SU-DHL-6 (cell line): Measurements from ENCODE around the gene SEC22A.

Experiments
- H2AFZ ChIP-seq: fragments of 200-600 bp; sonication (generic); 2 replicates; pipeline ENCODE4 v1.6.1; 2014; ENCODE audit warnings: low read depth, mild to moderate bottlenecking, moderate library complexity, mixed read lengths, antibody characterized with exemption, low read length; ENCODE audit not compliant: severe bottlenecking
- H3F3A ChIP-seq: fragments of 200-600 bp; shearing (Covaris generic); 2 replicates; pipeline ENCODE4 v1.6.0; 2016; ENCODE audit warnings: antibody characterized with exemption, mild to moderate bottlenecking; ENCODE audit not compliant: insufficient read depth
- H3K27ac ChIP-seq: fragments of 200-600 bp; sonication (generic); 2 replicates; pipeline ENCODE4 v1.5.1; 2016; ENCODE audit warnings: low read depth, mild to moderate bottlenecking, low read length, moderate library complexity, mixed read lengths
- H3K27me3 ChIP-seq: fragments of 200-600 bp; sonication (generic), shearing (Covaris generic); 2 replicates; pipeline ENCODE4 v1.6.0; 2014; ENCODE audit warnings: mild to moderate bottlenecking, low read length
- H3K36me3 ChIP-seq: fragments of 200-600 bp; sonication (generic); 2 replicates; pipeline ENCODE4 v1.6.1; 2014; ENCODE audit warnings: mild to moderate bottlenecking, low read length, mixed read lengths
- H3K4me2 ChIP-seq: fragments of 300-600, 200-600 bp; shearing (Covaris generic), sonication (generic); 2 replicates; pipeline ENCODE4 v1.6.0; 2014; ENCODE audit warnings: low read length, low read depth, mild to moderate bottlenecking; ENCODE audit not compliant: poor library complexity, severe bottlenecking
- H3K4me3 ChIP-seq: fragments of 200-600 bp; sonication (generic); 2 replicates; pipeline ENCODE4 v1.5.1; 2014; ENCODE audit warnings: antibody characterized with exemption, low read length, mild to moderate bottlenecking, mixed read lengths; ENCODE audit not compliant: insufficient read depth, poor library complexity, severe bottlenecking
- H3K79me2 ChIP-seq: fragments of 200-600 bp; sonication (generic); 2 replicates; pipeline ENCODE4 v1.6.1; 2014; ENCODE audit warnings: mild to moderate bottlenecking, low read length, moderate library complexity; ENCODE audit not compliant: insufficient read depth
- H3K9ac ChIP-seq: fragments of 200-600 bp; sonication (generic); 2 replicates; pipeline ENCODE4 v1.7.0; 2014; ENCODE audit warnings: mild to moderate bottlenecking, low read length
- H3K9me2 ChIP-seq: fragments of 200-600 bp; sonication (generic); replicated peaks from 2 replicates; pipeline ENCODE4 v1.6.1; 2014; ENCODE audit warnings: low read length; ENCODE audit not compliant: insufficient read depth
- H3K9me3 ChIP-seq: fragments of 200-600 bp; sonication (generic); 2 replicates; pipeline ENCODE4 v1.6.1; 2014; ENCODE audit warnings: low read length, mixed read lengths; ENCODE audit not compliant: insufficient read depth
- H4K20me1 ChIP-seq: fragments of 200-600 bp; sonication (generic); 2 replicates; pipeline ENCODE4 v1.6.1; 2014; ENCODE audit warnings: low read depth, mild to moderate bottlenecking, antibody characterized with exemption, low read length, moderate library complexity, mixed read lengths
- CTCF ChIP-seq: fragments of 200-600 bp; sonication (generic); IDR thresholded peaks from one replicate; pipeline ENCODE4 v1.5.1; 2017; ENCODE audit warnings: antibody characterized with exemption, mild to moderate bottlenecking, low read length, moderate library complexity; ENCODE audit not compliant: insufficient read depth, poor library complexity, severe bottlenecking
- EZH2phosphoT487 ChIP-seq: fragments of 200-600 bp; sonication (generic), shearing (Covaris generic); conservative IDR thresholded peaks from 2 replicates; pipeline ENCODE4 v1.6.1; 2018; ENCODE audit warnings: mild to moderate bottlenecking, antibody characterized with exemption, low read length, moderate library complexity, mixed read lengths

The SEC22A gene

GRCh38 chr3:123279121-123279520, 77.4 kb downstream of the SEC22A start:
- no peak overlapping the region for H3K4me3 ChIP-seq
- no peak for TF ChIP-seq EZH2phosphoT487
- no peak for TF ChIP-seq CTCF
- H3K9me2 ChIP-seq = no peaks in the 10 kb centered on the region
- H3K4me2 ChIP-seq = no peak overlapping the region
- H3K36me3 ChIP-seq = no peaks in the 10 kb centered on the region
- H4K20me1 ChIP-seq = no peaks in the 10 kb centered on the region
- H3K27ac ChIP-seq = no peak overlapping the region
- no peak overlapping the region for H3K9ac ChIP-seq
- H2AFZ ChIP-seq = no peak overlapping the region
- no peaks in the 10 kb centered on the region for H3K27me3 ChIP-seq
- H3F3A ChIP-seq = no peaks in the 10 kb centered on the region
- H3K9me3 ChIP-seq = no peaks in the 10 kb centered on the region
- no peaks in the 10 kb centered on the region for H3K79me2 ChIP-seq

- Histone ChIP-seq H3K4me2 (no peak overlapping the region), H3K27me3 (no peaks in the 10 kb centered on the region), H3K9me3 (no peaks in the 10 kb centered on the region), H3K27ac (no peak overlapping the region), H3K9me2 (no peaks in the 10 kb centered on the region), H2AFZ (no peak overlapping the region), H4K20me1 (no peaks in the 10 kb centered on the region; the same call in 1 of the 2 replicates), H3F3A (no peaks in the 10 kb centered on the region), H3K9ac (no peak overlapping the region), H3K4me3 (no peak overlapping the region), H3K36me3 (no peaks in the 10 kb centered on the region), H3K79me2 (no peaks in the 10 kb centered on the region)
- TF ChIP-seq CTCF = no peak
- TF ChIP-seq EZH2phosphoT487 = no peak
Measured at GRCh38 chr3:123281406-123281805, 79.7 kb downstream of the SEC22A start.

GRCh38 chr3:123281929-123282328, 80.2 kb downstream of the SEC22A start:
- Histone ChIP-seq H3K4me3 (no peak overlapping the region), H2AFZ (no peak overlapping the region), H3K9ac (no peak overlapping the region), H3K4me2 (no peak overlapping the region), H3K27ac (no peak overlapping the region), H3K36me3 (no peaks in the 10 kb centered on the region), H4K20me1 (no peaks in the 10 kb centered on the region; the same call in 1 of the 2 replicates), H3K9me2 (no peaks in the 10 kb centered on the region), H3F3A (no peaks in the 10 kb centered on the region), H3K9me3 (no peaks in the 10 kb centered on the region), H3K27me3 (no peaks in the 10 kb centered on the region), H3K79me2 (no peaks in the 10 kb centered on the region)
- TF ChIP-seq CTCF = no peak
- TF ChIP-seq EZH2phosphoT487 = no peak

GRCh38 chr3:123282461-123282860, 80.7 kb downstream of the SEC22A start:
- Histone ChIP-seq H3K9me3 (no peaks in the 10 kb centered on the region), H3K4me2 (no peak overlapping the region), H3K4me3 (no peak overlapping the region), H2AFZ (no peak overlapping the region), H4K20me1 (no peaks in the 10 kb centered on the region; the same call in 1 of the 2 replicates), H3K27ac (no peak overlapping the region), H3K79me2 (no peaks in the 10 kb centered on the region), H3K27me3 (no peaks in the 10 kb centered on the region), H3F3A (no peaks in the 10 kb centered on the region), H3K9ac (no peak overlapping the region), H3K36me3 (no peaks in the 10 kb centered on the region), H3K9me2 (no peaks in the 10 kb centered on the region)
- no peak for TF ChIP-seq CTCF
- TF ChIP-seq EZH2phosphoT487 = no peak
